Smooth muscle cell (in vitro differentiated cells): Measurements from ENCODE around the gene CCDC54. TPM values are rescaled to one million over a fixed set of nuclear protein-coding genes. Genes with fewer than 3 reads are reported as not detected.

Source experiments
- polyA plus RNA-seq: library from polyadenylated mRNA; unstranded; fragments of >200 nt; fragmentation: Nextera tagmentation; extraction: Ambion mirVana; gene quantifications from 2 replicates; pipeline ENCODE4 v1.2.1, GENCODE V29; 2016
- total RNA-seq: library from RNA; depleted of rRNA; stranded (reverse); fragments of >200 nt; gene quantifications from 2 replicates; pipeline ENCODE4 v1.2.3, GENCODE V29; 2014

CCDC54 gene
- total and polyA plus RNA-seq, 2 experiments from 2014 or later: 0.49 TPM; not detected in 1

Other genes with a start within 250 kb of the CCDC54 start
- gene BBX, start 145.5 kb downstream of the CCDC54 start, total RNA-seq: 66.4 and 93.0 TPM in 2 replicates
- 58.9 and 73.9 TPM in 2 replicates for gene BBX, start 145.5 kb downstream of the CCDC54 start, polyA plus RNA-seq